8988T (cell line): ENCODE results near the gene HTR3B.
A peak's percentile ranks its signal among the peaks of the same experiment; 100 is the strongest.
"Not testable (repeated sequence)": the region's sequence is repeated elsewhere in the genome, so short reads cannot be mapped to it uniquely, and the experiment has no call there.

Source experiments
- DNase-seq: peaks from one replicate; pipeline ENCODE4 v3.0.0; 2011

HTR3B gene

GRCh38 chr11:113904379-113905101 is at the start of gene HTR3B:
Gene HTR3B, plus strand, starts transcription at chr11:113904796. Its CDS starts 138 bp downstream, at chr11:113904934.
- DNase-seq = no peak

DNA sequence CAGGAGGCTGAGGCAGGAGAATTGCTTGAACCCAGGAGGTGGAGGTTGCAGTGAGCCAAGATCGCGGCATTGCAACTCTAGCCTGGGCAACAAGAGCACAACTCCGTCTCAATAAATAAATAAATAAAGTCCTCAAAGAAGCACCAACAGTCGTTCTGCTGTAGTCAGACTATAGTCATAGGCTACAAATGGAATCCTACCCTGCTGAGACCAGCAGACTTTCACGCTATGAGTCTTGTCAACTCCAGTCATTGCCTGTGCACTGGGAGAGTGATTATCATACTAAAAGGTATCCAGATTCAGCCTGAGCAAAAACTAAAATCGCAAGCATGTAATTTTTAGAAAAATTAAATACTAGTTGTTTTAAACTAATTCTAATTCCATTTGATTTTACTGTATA is 48.8 kb upstream of the HTR3B start:
- DNase-seq = no peak

GRCh38 chr11:113856966-113857759 is 47.4 kb upstream of the HTR3B start:
- no peak for DNase-seq

GRCh38 chr11:113859665-113860064 is 44.9 kb upstream of the HTR3B start:
- no peak for DNase-seq

- DNase-seq = peak; percentile 37
Measured at GRCh38 chr11:113862435-113862834, 42.2 kb upstream of the HTR3B start.

DNA sequence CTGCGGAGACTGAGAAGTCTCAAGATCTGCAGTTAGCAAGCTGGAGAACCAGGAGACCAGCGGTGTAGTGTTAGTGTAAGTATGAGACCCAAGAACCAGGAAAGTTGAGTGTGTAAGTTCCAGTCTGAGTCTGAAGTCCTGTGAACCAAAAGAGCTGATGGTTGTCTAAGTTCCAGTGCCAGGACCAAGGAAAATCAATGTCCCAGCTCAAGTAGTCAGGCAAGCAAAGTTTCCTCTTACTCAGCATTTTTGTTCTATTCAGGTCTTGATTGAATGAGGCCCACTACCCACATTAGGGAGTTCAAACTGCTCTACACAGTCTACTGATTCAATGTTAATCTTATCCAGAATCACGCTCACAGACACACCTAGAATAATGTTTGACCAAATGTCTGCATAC is 40.2 kb upstream of the HTR3B start:
- DNase-seq = no peak

DNA sequence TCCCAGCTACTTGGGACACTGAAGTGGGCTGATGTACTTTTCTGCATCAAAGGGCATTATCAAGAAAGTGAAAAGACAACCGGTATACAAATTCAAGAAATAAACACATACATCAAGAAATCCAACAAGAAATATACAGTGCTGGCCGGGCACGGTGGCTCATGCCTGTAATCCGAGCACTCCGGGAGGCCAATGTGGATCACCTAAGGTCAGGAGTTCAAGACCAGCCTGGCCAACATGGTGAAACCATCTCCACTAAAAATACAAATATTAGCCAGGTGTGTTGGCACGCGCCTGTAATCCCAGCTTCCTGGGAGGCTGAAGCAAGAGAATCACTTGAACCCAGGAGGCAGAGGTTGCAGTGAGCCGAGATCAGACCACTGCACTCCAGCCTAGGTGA is 38.7 kb upstream of the HTR3B start:
- no peak for DNase-seq

DNA sequence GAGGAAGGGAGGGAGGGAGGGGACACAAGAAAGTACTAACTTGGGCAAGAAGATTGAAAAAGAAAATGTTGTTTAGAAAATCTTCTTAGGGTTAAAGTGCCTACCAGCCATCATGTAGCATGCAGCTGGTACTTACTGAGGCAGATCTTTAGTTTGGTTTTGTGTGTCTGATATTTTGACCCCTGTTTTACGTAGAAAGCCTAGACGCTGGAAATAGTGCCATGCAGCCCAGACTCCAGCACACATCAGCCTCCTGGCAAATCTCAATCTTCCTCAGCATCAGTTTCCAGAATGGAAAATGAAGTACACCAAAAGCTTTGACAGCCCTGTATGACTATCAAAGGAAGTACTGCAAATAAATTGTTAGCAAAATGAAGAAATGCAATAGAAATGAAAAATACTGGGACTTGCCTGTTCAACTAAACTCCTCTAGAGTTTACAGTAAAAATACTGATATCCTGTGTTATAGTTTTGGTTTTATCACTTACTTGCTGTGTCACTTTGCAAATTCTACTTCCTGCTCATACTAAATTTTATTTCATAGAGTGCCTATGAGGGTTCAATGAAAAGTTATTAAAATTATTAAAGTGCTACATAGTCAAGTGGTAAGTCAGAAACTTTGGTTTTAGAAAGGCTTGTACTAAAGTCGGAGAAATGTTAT is 36.6 kb upstream of the HTR3B start:
- DNase-seq = no peak

DNA sequence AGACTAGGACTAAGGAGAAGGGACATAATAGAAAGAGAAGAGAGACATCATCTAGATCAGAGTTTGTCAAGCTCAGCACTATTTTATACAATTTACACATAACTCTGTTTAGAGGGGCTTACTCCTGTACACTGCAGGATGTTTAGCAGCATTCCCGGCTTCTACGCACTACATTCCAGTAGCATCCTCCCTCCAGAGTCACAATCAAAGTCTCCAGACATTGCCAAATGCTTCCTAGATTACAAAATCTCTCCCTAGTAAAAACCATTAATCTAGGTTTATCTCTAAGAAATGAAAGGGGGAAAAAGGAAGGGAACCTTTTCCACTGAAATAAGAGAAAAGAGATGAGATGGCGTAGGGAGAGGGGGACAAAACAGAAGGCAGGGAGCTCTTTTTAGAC is 33.3 kb upstream of the HTR3B start:
- DNase-seq = no peak

DNA sequence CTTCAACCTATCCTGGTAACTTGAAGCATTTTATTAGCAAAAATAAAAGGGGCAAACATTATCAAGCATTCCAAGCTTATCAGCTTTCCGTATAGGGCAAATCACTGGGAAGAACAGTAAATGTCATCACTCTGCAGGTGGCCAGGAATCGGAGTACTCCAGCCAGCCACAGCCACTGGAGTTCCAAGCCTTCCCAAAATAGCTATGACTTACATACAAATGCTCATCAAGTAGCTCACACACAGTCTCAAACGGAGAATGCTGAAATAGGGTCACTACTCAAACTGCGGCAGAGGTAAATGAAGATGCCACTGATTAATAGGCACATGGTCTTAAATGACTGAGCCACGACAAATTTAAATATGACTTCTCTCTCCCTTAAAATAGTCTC is 31.4 kb upstream of the HTR3B start:
- DNase-seq = no peak

GRCh38 chr11:113874096-113874495 is 30.5 kb upstream of the HTR3B start:
- no peak for DNase-seq

DNA sequence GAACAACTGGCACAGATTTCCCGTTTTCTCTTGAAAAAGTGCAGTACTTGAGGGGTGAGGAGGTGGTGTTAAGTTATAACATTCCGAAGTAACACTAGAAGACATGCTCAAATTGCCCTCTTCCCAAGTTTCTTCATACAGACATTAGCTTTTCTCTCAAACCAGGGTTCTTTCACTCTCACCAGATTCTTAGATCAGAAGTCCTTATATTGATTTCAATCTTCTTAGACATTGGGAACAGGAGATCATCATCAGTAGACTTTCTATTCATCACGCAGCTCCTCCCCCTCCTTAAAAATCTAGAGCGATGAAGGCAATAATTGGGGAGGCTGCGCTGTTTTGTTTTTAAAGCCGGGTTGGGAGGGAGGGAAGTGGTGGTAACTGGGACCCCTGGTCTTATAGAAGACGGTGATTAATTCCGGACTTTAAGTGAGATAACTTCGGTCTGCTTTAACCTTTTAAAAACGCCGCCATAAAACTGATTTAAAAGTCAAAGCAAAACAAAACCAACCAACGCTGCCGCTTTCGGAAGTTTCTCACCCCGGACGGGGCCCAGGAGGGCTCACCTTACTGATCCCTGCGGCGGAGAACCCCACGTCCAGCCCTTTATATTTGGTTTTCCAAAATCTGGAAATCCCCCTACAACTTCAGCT is 29.9 kb upstream of the HTR3B start:
- no peak for DNase-seq

- peak; percentile 96 for DNase-seq
Measured at GRCh38 chr11:113875234-113876073, 29.1 kb upstream of the HTR3B start, which contains the start of gene USP28. Gene USP28, minus strand, starts transcription at chr11:113875572. Its CDS starts 71 bp downstream, at chr11:113875501.

GRCh38 chr11:113876074-113876797 is 28.4 kb upstream of the HTR3B start:
- no peak for DNase-seq

- no peak for DNase-seq
Measured at GRCh38 chr11:113876798-113877669, 27.6 kb upstream of the HTR3B start.

GRCh38 chr11:113877670-113878055 is 26.9 kb upstream of the HTR3B start:
- DNase-seq = no peak

GRCh38 chr11:113879446-113879845 is 25.1 kb upstream of the HTR3B start:
- DNase-seq = not testable (repeated sequence)

DNA sequence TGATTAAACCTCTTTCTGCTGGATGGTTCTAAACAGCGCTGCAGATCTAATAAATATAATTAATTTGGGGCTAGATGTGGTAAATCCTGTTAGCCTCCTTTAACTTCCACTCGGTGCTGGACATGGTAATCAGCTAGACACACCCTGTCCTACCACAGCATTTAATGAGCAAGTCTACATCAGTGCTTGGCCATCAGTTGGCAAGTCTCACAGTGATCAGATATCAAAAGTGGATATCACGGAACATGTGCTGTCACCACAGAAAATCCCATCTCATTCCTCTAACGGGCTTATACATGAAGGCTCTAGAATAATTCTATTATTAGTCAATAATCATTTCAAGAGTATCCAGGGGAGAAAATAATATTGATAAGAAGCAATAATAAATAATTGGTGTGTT is 23.6 kb upstream of the HTR3B start:
- no peak for DNase-seq

- DNase-seq = peak; percentile 31
Measured at GRCh38 chr11:113881856-113882255, 22.7 kb upstream of the HTR3B start.

DNA sequence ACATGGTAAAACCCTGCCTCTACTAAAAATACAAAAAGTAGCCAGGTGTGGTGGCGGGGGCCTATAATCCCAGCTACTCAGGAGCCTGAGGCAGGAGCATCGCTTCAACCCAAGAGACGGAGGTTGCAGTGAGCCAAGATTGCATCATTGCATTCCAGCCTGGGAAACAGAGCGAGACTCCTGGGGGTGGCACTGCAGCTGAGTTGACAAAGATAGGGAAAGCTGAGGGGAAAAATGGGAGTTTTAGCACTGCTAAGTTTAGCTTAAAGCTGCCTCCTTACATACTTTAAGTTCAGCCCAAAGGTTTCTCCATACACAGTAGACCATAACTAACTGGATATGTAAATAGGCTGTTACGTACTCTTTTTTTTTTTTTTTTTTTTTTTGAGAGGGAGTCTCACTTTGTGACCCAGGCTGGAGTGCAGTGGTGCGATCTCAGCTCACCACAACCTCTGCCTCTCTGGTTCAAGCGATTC is 20.2 kb upstream of the HTR3B start:
- no peak for DNase-seq
